GM19023 (cell line): ENCODE measurements around the gene CCDC24.

Experiments
- ATAC-seq: cut with Tn5 transposase; IDR thresholded peaks from one replicate; pipeline ENCODE4 v1.9.1; 2021; ENCODE audit warnings: mild to moderate bottlenecking, moderate library complexity; ENCODE audit not compliant: unreplicated experiment

CCDC24 gene

GRCh38 chr1:44036409-44037139, 45.2 kb downstream of the CCDC24 start:
- no peak for ATAC-seq

GRCh38 chr1:44037154-44037553, 45.8 kb downstream of the CCDC24 start:
- ATAC-seq, result no peak

- no peak for ATAC-seq
Measured at GRCh38 chr1:44038876-44039657, 47.7 kb downstream of the CCDC24 start.

GRCh38 chr1:44040418-44040817, 49.0 kb downstream of the CCDC24 start:
- ATAC-seq, result no peak

- ATAC-seq, result no peak
Measured at GRCh38 chr1:44040846-44041245, 49.4 kb downstream of the CCDC24 start.

- ATAC-seq, result no peak
Measured at GRCh38 chr1:44043176-44044070, 52.0 kb downstream of the CCDC24 start.

GRCh38 chr1:44044071-44044801, 52.8 kb downstream of the CCDC24 start:
- no peak for ATAC-seq

- no peak for ATAC-seq
Measured at GRCh38 chr1:44045064-44045463, 53.7 kb downstream of the CCDC24 start.
